A673 (cell line): Measurements from ENCODE around the gene GABRP.

Experiments
- EZH2 ChIP-seq: fragments of 200-600 bp; sonication (generic); IDR thresholded peaks from 2 replicates; pipeline ENCODE4 v1.6.1; 2017; ENCODE audit warnings: borderline replicate concordance, low read depth, mild to moderate bottlenecking, mixed read lengths, antibody characterized with exemption, low read length; ENCODE audit not compliant: poor library complexity, severe bottlenecking
- TF ChIP-seq, protein P1 (sequence below): fragments of 300-800, 200-600 bp; sonication (generic); conservative IDR thresholded peaks from 2 replicates; pipeline ENCODE4 v1.5.1; 2017; ENCODE audit warnings: low read depth, mild to moderate bottlenecking, antibody characterized with exemption, low read length, moderate library complexity, mixed read lengths

DNA sequence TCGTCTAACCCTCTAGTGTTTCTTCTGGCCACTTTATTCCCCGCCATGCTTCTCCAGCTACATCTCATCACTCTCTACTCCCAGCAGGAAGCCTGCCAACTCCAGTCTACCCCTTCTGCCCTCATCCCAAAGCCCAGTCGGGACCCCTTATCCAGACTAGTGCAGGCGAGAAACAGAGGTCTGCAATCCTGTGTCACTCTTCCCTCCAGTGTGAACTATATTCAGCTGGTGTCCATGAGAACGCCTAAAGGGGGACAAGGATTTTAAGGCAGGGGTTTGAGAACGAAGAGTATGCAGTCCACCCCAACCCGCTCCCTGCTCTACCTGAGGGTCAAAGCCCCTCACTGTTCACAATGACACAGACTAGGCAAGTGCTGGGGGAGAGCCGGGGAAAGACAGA is 41.7 kb upstream of the GABRP start:
- TF ChIP-seq, protein P1, sequence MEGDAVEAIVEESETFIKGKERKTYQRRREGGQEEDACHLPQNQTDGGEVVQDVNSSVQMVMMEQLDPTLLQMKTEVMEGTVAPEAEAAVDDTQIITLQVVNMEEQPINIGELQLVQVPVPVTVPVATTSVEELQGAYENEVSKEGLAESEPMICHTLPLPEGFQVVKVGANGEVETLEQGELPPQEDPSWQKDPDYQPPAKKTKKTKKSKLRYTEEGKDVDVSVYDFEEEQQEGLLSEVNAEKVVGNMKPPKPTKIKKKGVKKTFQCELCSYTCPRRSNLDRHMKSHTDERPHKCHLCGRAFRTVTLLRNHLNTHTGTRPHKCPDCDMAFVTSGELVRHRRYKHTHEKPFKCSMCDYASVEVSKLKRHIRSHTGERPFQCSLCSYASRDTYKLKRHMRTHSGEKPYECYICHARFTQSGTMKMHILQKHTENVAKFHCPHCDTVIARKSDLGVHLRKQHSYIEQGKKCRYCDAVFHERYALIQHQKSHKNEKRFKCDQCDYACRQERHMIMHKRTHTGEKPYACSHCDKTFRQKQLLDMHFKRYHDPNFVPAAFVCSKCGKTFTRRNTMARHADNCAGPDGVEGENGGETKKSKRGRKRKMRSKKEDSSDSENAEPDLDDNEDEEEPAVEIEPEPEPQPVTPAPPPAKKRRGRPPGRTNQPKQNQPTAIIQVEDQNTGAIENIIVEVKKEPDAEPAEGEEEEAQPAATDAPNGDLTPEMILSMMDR: no peak
- no peak for TF ChIP-seq EZH2
